ENCODE data around the gene SORBS1.

Gene SORBS1

GRCh38 chr10:95517536-95518454, 43.4 kb downstream of the SORBS1 start:
- WGBS (ENCODE audit: insufficient coverage, insufficient read length) = no CpG with 5 or more reads among the region's 5 CpGs
- DNase-seq (ENCODE audit: low read depth, low spot score) = no peak
- no peak overlapping the region for H3K27ac ChIP-seq (ENCODE audit: low read length)

GRCh38 chr10:95516774-95517373, 44.3 kb downstream of the SORBS1 start:
- H3K9me3 ChIP-seq (ENCODE audit: control insufficient read depth, insufficient read depth, low read length) = no peaks in the 10 kb centered on the region
- no CpG with 5 or more reads among the region's 7 CpGs for WGBS (ENCODE audit: insufficient coverage, insufficient read length)
- DNase-seq (ENCODE audit: low read depth, low spot score) = no peak
- H3K27ac ChIP-seq (ENCODE audit: low read length) = no peak overlapping the region
- H3K27me3 ChIP-seq (ENCODE audit: control insufficient read depth, insufficient read depth, low read length) = no peaks in the 10 kb centered on the region
- no peak overlapping the region for H3K4me3 ChIP-seq (ENCODE audit: low read length)
- peaks cover 5% of the 10 kb centered on the region; the same call in 1 of the 2 replicates for H3K4me1 ChIP-seq (ENCODE audit: control insufficient read depth, insufficient read depth, low read length)
- no peaks in the 10 kb centered on the region for H3K36me3 ChIP-seq (ENCODE audit: control insufficient read depth, insufficient read depth, low read length)

More at GRCh38 chr10:95517536-95518454, 43.4 kb downstream of the SORBS1 start:
- Histone ChIP-seq H3K27me3 (ENCODE audit: control insufficient read depth, insufficient read depth, low read length) (no peaks in the 10 kb centered on the region), H3K4me3 (ENCODE audit: low read length) (no peak overlapping the region), H3K9me3 (ENCODE audit: control insufficient read depth, insufficient read depth, low read length) (no peaks in the 10 kb centered on the region), H3K4me1 (ENCODE audit: control insufficient read depth, insufficient read depth, low read length) (peaks cover 4% of the 10 kb centered on the region; the same call in 1 of the 2 replicates), H3K36me3 (ENCODE audit: control insufficient read depth, insufficient read depth, low read length) (no peaks in the 10 kb centered on the region)

DNA sequence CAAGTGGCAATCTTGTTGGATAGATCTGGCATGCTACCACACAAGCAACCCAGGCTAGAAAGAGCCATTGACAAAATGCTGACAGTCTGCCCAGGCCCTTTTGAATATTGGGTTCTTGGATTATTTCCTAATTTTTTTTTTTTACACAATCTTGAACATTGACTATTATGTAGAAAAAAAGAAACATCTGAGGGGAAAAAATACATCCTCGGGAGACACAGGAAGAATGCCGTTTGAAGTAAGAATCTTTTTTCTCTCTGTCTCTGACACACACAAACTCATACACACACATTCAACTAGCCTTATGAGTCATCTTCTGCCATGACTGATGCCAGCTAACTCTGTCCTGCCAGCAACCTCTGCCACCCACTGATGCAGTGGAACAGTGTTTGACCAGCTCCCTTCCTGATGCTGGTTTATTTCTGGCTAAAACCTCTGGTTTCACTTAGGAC, 47.2 kb downstream of the SORBS1 start:
- Histone ChIP-seq H3K27me3 (ENCODE audit: control insufficient read depth, insufficient read depth, low read length) (no peaks in the 10 kb centered on the region), H3K27ac (ENCODE audit: low read length) (no peak overlapping the region), H3K9me3 (ENCODE audit: control insufficient read depth, insufficient read depth, low read length) (no peaks in the 10 kb centered on the region), H3K36me3 (ENCODE audit: control insufficient read depth, insufficient read depth, low read length) (no peaks in the 10 kb centered on the region), H3K4me1 (ENCODE audit: control insufficient read depth, insufficient read depth, low read length) (peaks cover 9% of the 10 kb centered on the region; the same call in 1 of the 2 replicates), H3K4me3 (ENCODE audit: low read length) (no peak overlapping the region)
- no peak for DNase-seq (ENCODE audit: low read depth, low spot score)
- WGBS (ENCODE audit: insufficient coverage, insufficient read length) = no CpG with 5 or more reads among the region's 2 CpGs

DNA sequence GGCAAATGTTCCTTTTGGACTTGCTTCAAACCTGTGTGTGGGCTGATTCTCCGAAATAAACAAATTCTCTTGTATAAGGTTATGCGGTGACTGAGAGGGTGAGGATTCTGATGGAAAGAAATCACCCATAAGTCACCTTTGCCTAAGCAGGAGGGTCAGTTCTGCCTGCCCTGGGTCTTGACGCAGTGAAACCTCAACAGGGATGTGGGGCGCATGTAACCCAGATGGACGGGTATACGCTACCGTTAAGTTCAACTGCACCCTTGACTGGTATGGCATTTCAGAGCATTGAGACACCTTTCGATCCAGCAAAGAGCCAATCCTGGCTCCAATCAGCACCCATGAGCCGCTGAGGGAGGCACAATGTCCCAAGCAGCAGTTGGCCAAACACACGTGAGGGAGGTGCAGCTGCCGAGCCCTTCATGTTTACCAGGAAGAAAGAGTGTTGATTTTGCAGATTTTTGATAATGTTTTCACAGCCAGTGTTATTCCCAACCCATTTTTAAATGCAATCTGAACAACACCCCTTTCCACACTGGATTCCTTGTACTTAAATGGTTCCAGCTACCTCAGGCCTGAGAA, 48.1 kb downstream of the SORBS1 start:
- peaks cover 5% of the 10 kb centered on the region; the same call in 1 of the 2 replicates for H3K4me1 ChIP-seq (ENCODE audit: control insufficient read depth, insufficient read depth, low read length)
- H3K4me3 ChIP-seq (ENCODE audit: low read length) = no peak overlapping the region
- H3K27ac ChIP-seq (ENCODE audit: low read length) = no peak overlapping the region
- DNase-seq (ENCODE audit: low read depth, low spot score) = no peak
- WGBS (ENCODE audit: insufficient coverage, insufficient read length) = no CpG with 5 or more reads among the region's 11 CpGs
- H3K27me3 ChIP-seq (ENCODE audit: control insufficient read depth, insufficient read depth, low read length) = no peaks in the 10 kb centered on the region
- no peaks in the 10 kb centered on the region for H3K36me3 ChIP-seq (ENCODE audit: control insufficient read depth, insufficient read depth, low read length)
- H3K9me3 ChIP-seq (ENCODE audit: control insufficient read depth, insufficient read depth, low read length) = no peaks in the 10 kb centered on the region

GRCh38 chr10:95511314-95511713, 49.9 kb downstream of the SORBS1 start:
- Histone ChIP-seq H3K27me3 (ENCODE audit: control insufficient read depth, insufficient read depth, low read length) (no peaks in the 10 kb centered on the region), H3K4me1 (ENCODE audit: control insufficient read depth, insufficient read depth, low read length) (peaks cover 5% of the 10 kb centered on the region; the same call in 1 of the 2 replicates), H3K27ac (ENCODE audit: low read length) (no peak overlapping the region), H3K36me3 (ENCODE audit: control insufficient read depth, insufficient read depth, low read length) (no peaks in the 10 kb centered on the region), H3K9me3 (ENCODE audit: control insufficient read depth, insufficient read depth, low read length) (no peaks in the 10 kb centered on the region), H3K4me3 (ENCODE audit: low read length) (no peak overlapping the region)
- no peak for DNase-seq (ENCODE audit: low read depth, low spot score)
- no CpG with 5 or more reads among the region's 6 CpGs for WGBS (ENCODE audit: insufficient coverage, insufficient read length)

DNA sequence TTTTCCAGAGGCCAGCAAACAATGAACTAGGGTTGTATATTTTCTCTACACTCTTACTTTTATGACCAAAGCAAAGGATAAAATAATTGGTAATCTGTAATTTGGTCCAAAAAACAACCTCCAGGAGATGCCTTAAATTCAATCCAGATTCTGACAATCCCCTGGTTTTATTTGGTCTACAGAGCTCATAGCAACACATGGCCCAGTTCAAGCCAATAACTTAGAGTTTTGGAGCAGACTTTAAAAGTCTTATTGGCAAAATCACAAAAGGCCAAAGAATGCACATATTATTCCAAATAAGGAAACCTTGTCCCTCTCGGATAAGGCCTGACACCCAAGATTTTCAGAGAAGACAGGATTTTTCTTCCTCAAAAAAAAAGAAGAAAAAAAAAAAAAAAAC, 51.9 kb downstream of the SORBS1 start:
- H3K4me3 ChIP-seq (ENCODE audit: low read length) = no peak overlapping the region
- H3K27me3 ChIP-seq (ENCODE audit: control insufficient read depth, insufficient read depth, low read length) = no peaks in the 10 kb centered on the region
- peaks cover 10% of the 10 kb centered on the region; the same call in 1 of the 2 replicates for H3K4me1 ChIP-seq (ENCODE audit: control insufficient read depth, insufficient read depth, low read length)
- no peaks in the 10 kb centered on the region for H3K9me3 ChIP-seq (ENCODE audit: control insufficient read depth, insufficient read depth, low read length)
- no peaks in the 10 kb centered on the region for H3K36me3 ChIP-seq (ENCODE audit: control insufficient read depth, insufficient read depth, low read length)
- no CpG with 5 or more reads among the region's 1 CpG for WGBS (ENCODE audit: insufficient coverage, insufficient read length)
- no peak for DNase-seq (ENCODE audit: low read depth, low spot score)
- no peak overlapping the region for H3K27ac ChIP-seq (ENCODE audit: low read length)

DNA sequence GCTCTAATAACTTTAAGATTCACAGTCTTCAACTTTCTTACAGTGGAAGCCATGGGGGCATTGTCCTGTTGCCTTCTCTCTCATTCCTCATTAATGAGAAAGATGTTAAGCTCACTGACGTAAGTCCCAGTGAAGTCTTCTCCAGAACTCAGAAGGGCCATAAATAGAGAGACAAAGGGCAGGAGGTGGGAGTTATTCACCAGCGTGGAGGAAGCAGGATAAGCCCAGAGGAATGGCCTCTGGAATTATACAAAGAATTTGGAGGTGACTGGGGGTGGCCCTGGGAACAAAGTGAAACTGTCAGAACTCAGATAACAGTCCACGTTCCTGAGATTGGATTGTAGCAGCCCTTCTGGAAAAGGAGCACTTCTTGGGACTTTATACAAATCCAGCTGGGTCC, 52.4 kb downstream of the SORBS1 start:
- no CpG with 5 or more reads among the region's 3 CpGs for WGBS (ENCODE audit: insufficient coverage, insufficient read length)
- Histone ChIP-seq H3K4me3 (ENCODE audit: low read length) (no peak overlapping the region), H3K27ac (ENCODE audit: low read length) (no peak overlapping the region), H3K9me3 (ENCODE audit: control insufficient read depth, insufficient read depth, low read length) (no peaks in the 10 kb centered on the region), H3K4me1 (ENCODE audit: control insufficient read depth, insufficient read depth, low read length) (peaks cover 10% of the 10 kb centered on the region; the same call in 1 of the 2 replicates), H3K36me3 (ENCODE audit: control insufficient read depth, insufficient read depth, low read length) (no peaks in the 10 kb centered on the region), H3K27me3 (ENCODE audit: control insufficient read depth, insufficient read depth, low read length) (no peaks in the 10 kb centered on the region)
- no peak for DNase-seq (ENCODE audit: low read depth, low spot score)

GRCh38 chr10:95506056-95506737, 55.0 kb downstream of the SORBS1 start:
- H3K4me3 ChIP-seq (ENCODE audit: low read length) = no peak overlapping the region
- WGBS (ENCODE audit: insufficient coverage, insufficient read length) = no CpG with 5 or more reads among the region's 2 CpGs
- H3K9me3 ChIP-seq (ENCODE audit: control insufficient read depth, insufficient read depth, low read length) = no peaks in the 10 kb centered on the region
- peaks cover 6% of the 10 kb centered on the region; the same call in 1 of the 2 replicates for H3K4me1 ChIP-seq (ENCODE audit: control insufficient read depth, insufficient read depth, low read length)
- H3K27me3 ChIP-seq (ENCODE audit: control insufficient read depth, insufficient read depth, low read length) = no peaks in the 10 kb centered on the region
- H3K36me3 ChIP-seq (ENCODE audit: control insufficient read depth, insufficient read depth, low read length) = no peaks in the 10 kb centered on the region
- DNase-seq (ENCODE audit: low read depth, low spot score) = no peak
- no peak overlapping the region for H3K27ac ChIP-seq (ENCODE audit: low read length)

- Histone ChIP-seq H3K27ac (ENCODE audit: low read length) (no peak overlapping the region), H3K27me3 (ENCODE audit: control insufficient read depth, insufficient read depth, low read length) (no peaks in the 10 kb centered on the region), H3K9me3 (ENCODE audit: control insufficient read depth, insufficient read depth, low read length) (no peaks in the 10 kb centered on the region), H3K36me3 (ENCODE audit: control insufficient read depth, insufficient read depth, low read length) (no peaks in the 10 kb centered on the region), H3K4me3 (ENCODE audit: low read length) (no peak overlapping the region), H3K4me1 (ENCODE audit: control insufficient read depth, insufficient read depth, low read length) (peaks cover 6% of the 10 kb centered on the region; the same call in 1 of the 2 replicates)
- DNase-seq (ENCODE audit: low read depth, low spot score) = no peak
- no CpG with 5 or more reads among the region's 3 CpGs for WGBS (ENCODE audit: insufficient coverage, insufficient read length)
Observed at GRCh38 chr10:95505641-95506040, 55.5 kb downstream of the SORBS1 start.

DNA sequence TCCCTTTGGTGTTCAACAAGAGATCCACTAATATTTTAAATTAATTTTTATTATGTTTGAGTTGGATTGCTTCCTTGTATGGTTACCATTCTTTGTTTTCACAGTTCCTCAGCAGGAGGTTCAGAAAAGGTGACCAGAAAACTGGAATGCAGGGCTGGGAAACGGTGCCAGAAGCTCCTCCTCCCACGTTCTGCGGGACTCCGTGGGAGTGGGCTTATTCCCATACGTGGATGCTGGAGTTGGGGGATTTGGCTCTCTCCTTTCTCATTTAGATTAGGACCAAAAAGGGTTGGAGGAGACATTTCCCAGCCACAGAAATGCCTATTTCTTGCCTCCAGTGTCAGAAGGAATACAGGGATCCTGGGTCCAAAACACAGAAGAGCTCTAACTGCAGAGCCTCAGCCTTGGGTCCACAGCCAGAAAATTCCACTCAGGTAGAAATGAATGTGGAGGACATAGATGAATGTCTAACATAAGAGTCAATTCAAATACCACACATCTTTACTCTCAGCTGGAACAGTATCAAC, 56.0 kb downstream of the SORBS1 start:
- Histone ChIP-seq H3K27me3 (ENCODE audit: control insufficient read depth, insufficient read depth, low read length) (no peaks in the 10 kb centered on the region), H3K4me3 (ENCODE audit: low read length) (no peak overlapping the region), H3K4me1 (ENCODE audit: control insufficient read depth, insufficient read depth, low read length) (peaks cover 6% of the 10 kb centered on the region; the same call in 1 of the 2 replicates), H3K9me3 (ENCODE audit: control insufficient read depth, insufficient read depth, low read length) (no peaks in the 10 kb centered on the region), H3K27ac (ENCODE audit: low read length) (no peak overlapping the region), H3K36me3 (ENCODE audit: control insufficient read depth, insufficient read depth, low read length) (no peaks in the 10 kb centered on the region)
- DNase-seq (ENCODE audit: low read depth, low spot score) = no peak
- no CpG with 5 or more reads among the region's 5 CpGs for WGBS (ENCODE audit: insufficient coverage, insufficient read length)
